GM12872 (cell line): ENCODE results near the gene XRN2.

Experiments
- TF ChIP-seq, protein P1 (sequence below): IDR thresholded peaks from 3 replicates; pipeline ENCODE4 v1.5.1; 2011; ENCODE audit warnings: low read depth, mild to moderate bottlenecking, low read length, moderate library complexity; ENCODE audit not compliant: insufficient read depth

XRN2 gene

DNA sequence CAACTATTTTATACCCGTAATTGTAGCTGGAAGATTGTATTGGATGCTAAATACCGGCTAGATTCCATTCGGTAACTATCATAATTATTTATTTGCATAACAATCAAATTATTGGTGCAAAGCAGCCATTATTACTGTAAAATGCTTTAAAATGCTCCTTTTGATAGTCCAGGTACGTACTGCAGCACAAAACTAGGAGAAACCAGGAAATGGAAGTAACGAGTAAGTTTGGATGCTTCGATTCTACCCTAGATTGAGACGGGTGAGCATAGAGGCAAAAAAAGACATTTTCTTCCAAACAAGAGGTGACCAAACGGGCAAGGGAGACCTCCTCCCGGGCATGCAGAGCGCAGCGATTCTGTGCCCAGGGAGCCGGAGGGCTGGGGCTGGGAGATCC lies 469 bp upstream of the XRN2 start:
- TF ChIP-seq, protein P1, sequence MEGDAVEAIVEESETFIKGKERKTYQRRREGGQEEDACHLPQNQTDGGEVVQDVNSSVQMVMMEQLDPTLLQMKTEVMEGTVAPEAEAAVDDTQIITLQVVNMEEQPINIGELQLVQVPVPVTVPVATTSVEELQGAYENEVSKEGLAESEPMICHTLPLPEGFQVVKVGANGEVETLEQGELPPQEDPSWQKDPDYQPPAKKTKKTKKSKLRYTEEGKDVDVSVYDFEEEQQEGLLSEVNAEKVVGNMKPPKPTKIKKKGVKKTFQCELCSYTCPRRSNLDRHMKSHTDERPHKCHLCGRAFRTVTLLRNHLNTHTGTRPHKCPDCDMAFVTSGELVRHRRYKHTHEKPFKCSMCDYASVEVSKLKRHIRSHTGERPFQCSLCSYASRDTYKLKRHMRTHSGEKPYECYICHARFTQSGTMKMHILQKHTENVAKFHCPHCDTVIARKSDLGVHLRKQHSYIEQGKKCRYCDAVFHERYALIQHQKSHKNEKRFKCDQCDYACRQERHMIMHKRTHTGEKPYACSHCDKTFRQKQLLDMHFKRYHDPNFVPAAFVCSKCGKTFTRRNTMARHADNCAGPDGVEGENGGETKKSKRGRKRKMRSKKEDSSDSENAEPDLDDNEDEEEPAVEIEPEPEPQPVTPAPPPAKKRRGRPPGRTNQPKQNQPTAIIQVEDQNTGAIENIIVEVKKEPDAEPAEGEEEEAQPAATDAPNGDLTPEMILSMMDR: no peak

DNA sequence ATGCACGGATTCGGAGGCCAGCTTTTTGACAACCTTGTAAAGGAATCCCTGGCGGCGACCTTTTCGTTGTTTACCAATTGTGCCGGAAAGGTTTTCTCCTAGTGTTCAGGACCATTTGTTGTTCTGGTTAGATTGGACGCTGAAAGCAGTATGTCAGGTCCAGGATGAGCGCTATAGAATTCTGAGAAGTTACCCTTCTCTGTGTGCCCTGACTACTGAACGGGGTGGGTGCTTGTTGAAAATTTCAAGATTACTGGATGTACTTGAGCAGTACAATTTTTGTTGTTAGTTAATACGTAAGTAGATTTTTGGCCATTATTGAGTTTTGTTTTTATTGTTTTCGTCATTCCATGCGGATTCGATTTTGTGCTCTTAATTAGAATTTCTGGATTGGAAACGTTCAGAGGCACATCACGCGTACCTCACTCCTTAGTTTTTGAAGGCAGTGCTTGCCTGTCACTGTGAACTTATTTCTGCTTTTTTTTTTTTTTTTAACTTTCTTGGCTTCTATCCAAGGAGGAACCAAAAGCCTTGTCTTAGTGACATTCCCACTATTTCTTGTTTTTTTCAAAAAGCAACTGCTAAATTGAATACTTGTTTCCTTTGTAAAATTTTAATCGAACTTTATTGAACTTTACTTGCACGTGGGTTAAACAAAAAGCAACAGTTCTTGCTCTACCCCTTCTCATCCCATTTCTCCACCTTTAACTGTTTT lies 898 bp downstream of the XRN2 start:
- TF ChIP-seq, protein P1: no peak

GRCh38 chr20:21308340-21308739 lies 5.2 kb downstream of the XRN2 start:
- TF ChIP-seq, protein P1: no peak

DNA sequence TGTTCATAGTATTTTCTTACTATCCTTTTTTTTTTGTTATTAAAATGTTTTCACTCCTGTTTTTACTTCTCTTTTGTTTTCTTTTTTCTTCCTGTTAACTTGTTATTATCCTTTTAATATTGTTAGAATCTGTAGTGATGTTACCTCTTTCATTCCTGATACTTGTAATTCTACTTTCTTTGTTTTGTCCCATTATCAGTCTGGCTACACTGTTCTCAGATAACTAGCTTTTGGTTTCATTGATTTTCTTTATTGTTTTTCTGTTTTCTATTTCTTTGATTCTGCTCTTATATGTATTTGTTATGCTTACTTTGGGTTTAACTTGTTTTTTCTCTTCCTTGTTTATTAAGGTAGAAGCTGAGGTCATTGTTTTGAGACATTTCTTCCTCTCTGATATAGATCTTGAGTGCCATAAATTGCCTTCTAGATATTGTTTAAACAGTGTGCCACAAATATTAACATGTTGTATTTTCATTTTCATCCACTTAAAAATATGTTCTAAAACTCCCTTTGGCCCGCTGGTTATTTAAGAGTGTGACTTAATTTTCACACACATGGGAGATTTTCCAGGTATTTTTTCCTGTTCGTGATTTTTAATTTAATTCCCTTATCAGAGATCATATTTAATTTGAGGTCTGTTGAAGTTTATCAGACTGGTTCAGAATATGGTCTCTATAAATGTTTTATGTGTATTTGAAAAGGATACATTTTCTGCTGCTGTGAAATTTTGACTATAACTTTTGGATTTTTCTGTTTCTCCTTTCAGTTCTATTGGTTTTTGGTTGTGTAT lies 6.7 kb downstream of the XRN2 start:
- TF ChIP-seq, protein P1: no peak

- TF ChIP-seq, protein P1: no peak
These were observed 9.8 kb downstream of the XRN2 start for GRCh38 chr20:21312813-21313474.

DNA sequence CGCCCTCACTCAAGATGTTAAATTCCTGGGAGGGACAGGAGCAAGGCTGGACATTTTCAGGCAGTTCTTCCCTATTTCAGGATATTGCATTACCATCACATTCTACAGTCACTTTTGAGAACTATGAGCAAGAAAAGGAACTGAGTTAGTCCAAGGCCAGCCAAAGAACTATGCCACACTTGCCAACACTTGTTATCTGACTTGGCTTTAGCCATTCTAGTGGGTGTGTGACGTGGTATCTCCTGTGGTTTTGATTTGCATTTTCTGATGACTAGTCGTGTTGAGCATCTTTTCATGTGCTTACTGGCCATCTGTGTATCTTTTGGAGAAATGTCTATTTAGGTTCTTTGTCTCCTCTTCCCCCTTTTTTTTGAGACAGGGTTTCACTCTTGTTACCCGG lies 12.0 kb downstream of the XRN2 start:
- TF ChIP-seq, protein P1: no peak

DNA sequence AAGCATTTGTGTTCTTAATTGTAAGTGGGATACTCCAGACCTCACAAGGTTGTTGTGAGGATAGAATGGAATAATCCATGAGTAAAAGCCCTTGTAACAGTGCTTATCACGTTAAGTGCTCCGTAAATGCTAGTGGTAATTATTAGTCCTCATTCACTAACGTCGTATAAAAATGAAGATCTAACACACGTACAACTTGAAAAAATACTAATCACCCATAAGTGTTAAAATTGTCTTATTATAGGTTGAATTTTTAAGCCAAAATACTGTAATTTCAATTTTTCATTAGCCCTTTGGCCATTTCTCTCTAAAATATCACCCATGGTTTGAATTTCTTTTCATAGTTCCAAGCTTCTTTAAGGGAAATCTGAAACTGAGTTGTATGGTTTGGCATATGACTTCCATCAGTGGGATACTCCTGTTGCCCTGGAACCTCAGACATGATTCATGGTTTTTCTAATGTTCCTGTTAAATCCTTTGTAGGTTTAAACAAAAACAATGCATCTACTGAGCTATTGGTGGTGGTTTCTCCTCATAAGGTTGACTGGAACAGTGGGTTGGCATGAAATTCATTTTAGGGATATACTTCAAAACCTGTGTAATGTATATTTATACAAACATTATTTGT lies 19.1 kb downstream of the XRN2 start:
- TF ChIP-seq, protein P1: no peak
